Transverse colon (tissue), 4 donors: Measurements from ENCODE around the gene WASHC2C.
"Not testable (repeated sequence)": the region's sequence is repeated elsewhere in the genome, so short reads cannot be mapped to it uniquely, and the experiment has no call there.

ENCODE experiments used
- CTCF ChIP-seq, 5 experiments: fragments of 200-600 bp in 3 of 5; fragments of 450-650 bp in 2 of 5; sonication (generic) in 3 of 5; IDR thresholded peaks; 1 replicate in 2 of 5; 2 replicates in 3 of 5; pipeline ENCODE4 v1.5.1; 2016 to 2017; ENCODE audit warnings: antibody characterized with exemption in 5 of 5, inconsistent platforms in 3 of 5, mild to moderate bottlenecking in 2 of 5, moderate library complexity in 1 of 5
- EP300 ChIP-seq: sonication (generic); formaldehyde crosslinking; IDR thresholded peaks from one replicate; pipeline ENCODE4 v1.6.1; 2017; ENCODE audit warnings: antibody characterized with exemption, low read depth
- POLR2A ChIP-seq: fragments of 450-650 bp; IDR thresholded peaks from one replicate; pipeline ENCODE4 v1.6.1; 2016; ENCODE audit warnings: antibody characterized with exemption, mild to moderate bottlenecking, moderate library complexity
- POLR2AphosphoS5 ChIP-seq, 3 donors: sonication (generic); formaldehyde crosslinking; IDR thresholded peaks; one replicate each; pipeline ENCODE4 v1.6.1; 2016; ENCODE audit warnings: antibody characterized with exemption in 3 of 3

DNA sequence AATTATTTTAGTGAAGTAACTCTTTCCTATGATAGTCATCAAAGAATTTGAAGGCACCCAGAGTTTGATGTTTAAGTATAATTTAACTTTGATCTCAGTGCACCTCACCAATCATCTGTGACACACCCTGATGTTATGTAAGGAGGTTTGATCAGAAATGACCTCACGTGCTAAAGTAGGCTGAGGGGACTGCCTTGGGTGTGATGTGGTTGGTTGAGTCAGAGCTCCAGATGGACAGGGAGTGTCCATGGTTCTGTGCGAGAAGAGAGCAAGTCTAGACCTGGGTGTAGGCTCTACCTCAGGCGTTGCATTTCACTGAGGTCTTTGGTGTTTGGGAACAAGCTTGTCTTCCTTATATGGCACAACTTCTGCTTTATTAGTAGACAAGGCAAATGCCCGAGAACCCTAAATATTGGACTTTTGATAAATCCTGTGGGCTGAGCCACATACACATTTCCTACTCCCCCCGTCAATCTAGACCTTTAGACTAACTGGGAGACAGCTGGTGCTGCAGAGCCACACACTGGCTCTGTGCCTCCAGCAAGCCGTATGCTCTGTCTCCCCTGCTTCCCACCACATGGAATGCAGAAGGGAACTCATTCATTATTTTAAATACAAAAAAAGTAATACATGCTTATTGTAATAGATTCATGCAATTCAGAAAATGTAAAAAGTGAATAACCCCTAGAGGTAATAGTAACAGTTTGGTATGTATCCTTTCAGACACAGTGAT is 63.8 kb downstream of the WASHC2C start:
- not testable (repeated sequence) for TF ChIP-seq CTCF (IDR thresholded peaks at IDR 0.05); POLR2AphosphoS5 (IDR thresholded peaks at IDR 0.05); POLR2A; EP300
